ENCODE measurements around the gene VARS2. TPM values are rescaled to one million over a fixed set of nuclear protein-coding genes. Genes with fewer than 3 reads are reported as not detected.

Gene VARS2
- total RNA-seq, 1 experiment from 2014 or later, result 39.8 TPM

DNA sequence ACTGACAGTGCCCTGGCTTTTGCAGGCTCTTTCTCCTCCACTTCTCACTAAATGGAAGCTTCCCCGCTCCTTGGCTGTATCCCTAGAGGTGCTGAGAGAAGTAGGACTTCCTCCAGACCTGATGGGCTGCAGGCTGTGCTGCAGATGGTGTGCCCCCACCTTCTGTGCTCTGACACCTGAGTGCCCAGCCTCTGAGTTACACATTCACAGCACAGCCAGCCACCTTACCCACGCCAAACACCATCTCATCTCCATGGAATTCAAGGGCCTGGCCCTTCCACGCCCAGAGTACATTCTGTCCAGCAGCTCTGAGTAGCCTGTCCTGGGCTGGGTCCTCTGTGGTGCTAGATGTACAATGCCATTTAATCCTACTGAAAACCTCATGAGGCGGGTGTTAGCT is 12.6 kb downstream of the VARS2 start:
- Histone ChIP-seq H3K9me2 (ENCODE audit: insufficient read depth) (no peaks in the 10 kb centered on the region), H3K4me2 (ENCODE audit: low read length) (peak overlapping the region; percentile 13), H3K9me3 (ENCODE audit: control insufficient read depth in 1 of 2, insufficient read depth in 1 of 2, low read depth in 1 of 2, low read length in 2 of 2) (peaks cover 0 to 11% of the 10 kb centered on the region in 2 experiments; a peak in 1 of 4 replicates), H3K36me3 (ENCODE audit: control insufficient read depth in 1 of 2, insufficient read depth in 2 of 2, low read length in 2 of 2) (peaks cover 5 to 10% of the 10 kb centered on the region in 2 experiments; a peak in 3 of 4 replicates), H3K4me1 (ENCODE audit: control insufficient read depth in 1 of 2, insufficient read depth in 2 of 2, low read length in 2 of 2) (peaks cover 0 to 22% of the 10 kb centered on the region in 2 experiments; a peak in 2 of 4 replicates), H4K20me1 (ENCODE audit: insufficient read depth) (no peaks in the 10 kb centered on the region), H2AFZ (ENCODE audit: low read depth, low read length, poor library complexity, severe bottlenecking) (no peak overlapping the region), H3K9ac (ENCODE audit: low read length) (no peak overlapping the region), H3K27me3 (ENCODE audit: insufficient read depth, low read length) (no peaks in the 10 kb centered on the region), H3K27ac (ENCODE audit: low read depth, low read length) (no peak overlapping the region), H3K4me3 (replicated peaks in 1 of 2; ENCODE audit: low read depth in 1 of 2, low read length in 2 of 2) (no peak overlapping the region), H3K79me2 (ENCODE audit: insufficient read depth, low read length) (no peaks in the 10 kb centered on the region)
- ChIA-PET POLR2A (no interaction called here), CTCF (no interaction called here), RAD21 (ENCODE audit: low non-redundant PET in 1 of 2, low total read pairs in 2 of 2, uncharacterized antibody in 2 of 2, unreplicated experiment in 2 of 2) (interaction anchor here in 1 of 2 experiments (0.7 kb wide), 1 partner anchor 189 kb away, joined by 6 read pairs; no protein-coding TSS in a partner anchor)
- no peak for TF ChIP-seq RAD21 (IDR thresholded peaks at IDR 0.05; ENCODE audit: low read depth)
- no peak for TF ChIP-seq ZFX (IDR thresholded peaks at IDR 0.05)
- TF ChIP-seq EZH2 (IDR thresholded peaks at IDR 0.05), result no peak
- TF ChIP-seq POLR2AphosphoS5 (IDR thresholded peaks at IDR 0.05; ENCODE audit: low read depth, low read length), result no peak
- TF ChIP-seq CEBPB (IDR thresholded peaks at IDR 0.05; ENCODE audit: low read depth), result no peak
- no peak for TF ChIP-seq CTCF (IDR thresholded peaks at IDR 0.05 in 2 of 3, conservative IDR thresholded peaks at IDR 0.05 in 1 of 3; ENCODE audit: borderline replicate concordance in 1 of 3, insufficient read depth in 1 of 3, low read depth in 2 of 3, low read length in 2 of 3)
- TF ChIP-seq MAX (IDR thresholded peaks at IDR 0.05), result no peak
- no peak for TF ChIP-seq SRF (IDR thresholded peaks at IDR 0.05; ENCODE audit: low read depth)
- no peak for TF ChIP-seq POLR2A (IDR thresholded peaks at IDR 0.05; ENCODE audit: borderline replicate concordance, extremely low read depth, insufficient read depth, insufficient read length)
- no peak for TF ChIP-seq JUND (IDR thresholded peaks at IDR 0.05)
- no peak for TF ChIP-seq REST (IDR thresholded peaks at IDR 0.05; ENCODE audit: low read depth)
- no peak for TF ChIP-seq SP1 (IDR thresholded peaks at IDR 0.05; ENCODE audit: low read depth)
- TF ChIP-seq FOSL1 (IDR thresholded peaks at IDR 0.05; ENCODE audit: low read depth), result no peak
- TF ChIP-seq, protein P1, sequence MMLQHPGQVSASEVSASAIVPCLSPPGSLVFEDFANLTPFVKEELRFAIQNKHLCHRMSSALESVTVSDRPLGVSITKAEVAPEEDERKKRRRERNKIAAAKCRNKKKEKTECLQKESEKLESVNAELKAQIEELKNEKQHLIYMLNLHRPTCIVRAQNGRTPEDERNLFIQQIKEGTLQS (IDR thresholded peaks at IDR 0.05), result no peak
- no peak for TF ChIP-seq ZNF274 (IDR thresholded peaks at IDR 0.05; ENCODE audit: low read depth, low read length)
- no peak for TF ChIP-seq ELF1 (IDR thresholded peaks at IDR 0.05; ENCODE audit: borderline replicate concordance, low read depth)
- TF ChIP-seq, protein P2, sequence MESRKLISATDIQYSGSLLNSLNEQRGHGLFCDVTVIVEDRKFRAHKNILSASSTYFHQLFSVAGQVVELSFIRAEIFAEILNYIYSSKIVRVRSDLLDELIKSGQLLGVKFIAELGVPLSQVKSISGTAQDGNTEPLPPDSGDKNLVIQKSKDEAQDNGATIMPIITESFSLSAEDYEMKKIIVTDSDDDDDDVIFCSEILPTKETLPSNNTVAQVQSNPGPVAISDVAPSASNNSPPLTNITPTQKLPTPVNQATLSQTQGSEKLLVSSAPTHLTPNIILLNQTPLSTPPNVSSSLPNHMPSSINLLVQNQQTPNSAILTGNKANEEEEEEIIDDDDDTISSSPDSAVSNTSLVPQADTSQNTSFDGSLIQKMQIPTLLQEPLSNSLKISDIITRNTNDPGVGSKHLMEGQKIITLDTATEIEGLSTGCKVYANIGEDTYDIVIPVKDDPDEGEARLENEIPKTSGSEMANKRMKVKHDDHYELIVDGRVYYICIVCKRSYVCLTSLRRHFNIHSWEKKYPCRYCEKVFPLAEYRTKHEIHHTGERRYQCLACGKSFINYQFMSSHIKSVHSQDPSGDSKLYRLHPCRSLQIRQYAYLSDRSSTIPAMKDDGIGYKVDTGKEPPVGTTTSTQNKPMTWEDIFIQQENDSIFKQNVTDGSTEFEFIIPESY (IDR thresholded peaks at IDR 0.05; ENCODE audit: extremely low read depth, insufficient replicate concordance, low read length), result no peak
- no peak for TF ChIP-seq CBX3 (IDR thresholded peaks at IDR 0.05; ENCODE audit: low read depth)
- DNase-seq (ENCODE audit: low read depth, low spot score), result no peak
- ATAC-seq, result peak; percentile 54; the same call in 1 of the 2 replicates
- intact Hi-C loops (cut with micrococcal nuclease), result no loop called here
- no TSS peak for BruUV-seq (replicated peaks)
